ENCODE measurements around the gene SYNJ1.
"Not testable (repeated sequence)": the region's sequence is repeated elsewhere in the genome, so short reads cannot be mapped to it uniquely, and the experiment has no call there.

Gene SYNJ1

GRCh38 chr21:32682696-32683474 lies 44.9 kb downstream of the SYNJ1 start:
- DNase-seq = no peak

- no peak for DNase-seq
These were observed 53.1 kb downstream of the SYNJ1 start for GRCh38 chr21:32674731-32675130.

GRCh38 chr21:32674038-32674437 lies 53.8 kb downstream of the SYNJ1 start:
- DNase-seq = no peak

- DNase-seq = no peak
These were observed 61.6 kb downstream of the SYNJ1 start for GRCh38 chr21:32666258-32666657.

DNA sequence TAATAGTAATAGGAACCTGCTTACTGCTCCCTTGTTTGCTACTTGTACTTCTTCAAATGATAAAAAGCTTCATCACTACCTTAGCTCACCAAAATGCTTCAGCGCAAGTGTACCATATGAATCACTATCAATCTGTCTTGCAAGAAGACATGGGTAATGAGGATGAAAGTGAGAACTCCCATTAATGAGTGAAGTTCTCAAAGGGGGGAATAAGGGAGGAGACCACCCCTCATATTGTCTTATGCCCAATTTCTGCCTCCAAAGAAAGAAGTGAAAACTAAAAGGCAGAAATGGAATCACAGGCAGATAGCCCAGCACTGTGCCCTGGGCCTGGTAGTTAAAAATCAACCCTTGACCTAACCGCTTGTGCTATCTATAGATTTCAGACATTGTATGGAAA lies 63.7 kb downstream of the SYNJ1 start:
- DNase-seq = not testable (repeated sequence)

GRCh38 chr21:32661981-32662380 lies 65.8 kb downstream of the SYNJ1 start:
- DNase-seq = not testable (repeated sequence)

DNA sequence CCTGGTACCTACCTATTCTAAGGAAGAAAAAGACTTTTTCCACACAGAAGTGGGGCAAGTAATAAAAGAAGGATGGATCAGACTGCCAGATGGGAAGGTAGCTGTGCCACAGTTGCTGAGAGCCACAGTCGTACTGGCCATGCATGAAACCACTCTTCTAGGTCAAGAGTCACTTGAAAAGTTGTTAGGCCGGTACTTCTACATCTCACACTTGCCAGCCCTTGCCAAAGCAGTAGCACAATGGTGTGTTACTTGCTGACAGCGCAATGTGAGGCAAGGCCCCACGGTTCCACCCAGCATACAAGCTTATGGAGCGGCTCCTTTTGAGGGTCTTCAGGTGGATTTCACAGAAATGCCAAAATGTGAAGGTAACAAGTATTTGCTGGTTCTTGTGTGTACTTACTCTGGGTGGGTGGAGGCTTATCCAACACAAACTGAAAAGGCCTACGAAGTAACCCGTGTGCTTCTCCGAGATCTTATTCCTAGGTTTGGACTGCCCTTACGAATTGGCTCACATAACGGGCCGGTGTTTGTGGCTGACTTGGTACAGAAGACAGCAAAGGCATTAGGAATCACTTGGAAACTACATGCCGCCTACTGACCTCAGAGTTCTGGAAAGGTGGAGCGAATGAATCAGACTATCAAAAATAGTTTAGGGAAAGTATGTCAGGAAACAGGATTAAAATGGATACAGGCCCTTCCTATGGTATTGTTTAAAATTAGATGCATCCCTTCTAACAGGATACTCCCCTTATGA lies 66.6 kb downstream of the SYNJ1 start:
- not testable (repeated sequence) for DNase-seq

DNA sequence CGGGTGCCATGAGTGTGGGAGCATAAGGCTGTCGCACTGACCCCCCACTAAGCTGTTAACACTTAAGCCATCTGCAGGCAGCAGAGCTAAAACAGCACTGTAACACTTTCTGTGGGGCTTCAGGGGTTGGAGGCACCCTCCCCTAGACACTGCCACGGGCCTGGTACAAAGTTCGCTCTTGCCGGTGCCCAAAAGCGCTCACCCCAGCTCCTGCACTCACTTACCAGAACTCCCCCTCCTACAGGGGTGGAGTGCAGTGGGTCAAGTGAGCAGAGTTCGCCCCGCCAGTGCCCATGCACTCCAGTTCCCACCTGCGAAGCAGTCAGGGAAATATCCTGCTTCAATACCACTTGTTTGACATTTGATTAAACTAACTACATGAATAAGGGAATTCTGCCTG lies 69.3 kb downstream of the SYNJ1 start:
- DNase-seq = no peak

- DNase-seq = no peak
These were observed 74.4 kb downstream of the SYNJ1 start for GRCh38 chr21:32653326-32653901.

- DNase-seq = no peak
These were observed 79.6 kb downstream of the SYNJ1 start for GRCh38 chr21:32648165-32648564.

- DNase-seq = no peak
These were observed 82.3 kb downstream of the SYNJ1 start for GRCh38 chr21:32645261-32646182.

DNA sequence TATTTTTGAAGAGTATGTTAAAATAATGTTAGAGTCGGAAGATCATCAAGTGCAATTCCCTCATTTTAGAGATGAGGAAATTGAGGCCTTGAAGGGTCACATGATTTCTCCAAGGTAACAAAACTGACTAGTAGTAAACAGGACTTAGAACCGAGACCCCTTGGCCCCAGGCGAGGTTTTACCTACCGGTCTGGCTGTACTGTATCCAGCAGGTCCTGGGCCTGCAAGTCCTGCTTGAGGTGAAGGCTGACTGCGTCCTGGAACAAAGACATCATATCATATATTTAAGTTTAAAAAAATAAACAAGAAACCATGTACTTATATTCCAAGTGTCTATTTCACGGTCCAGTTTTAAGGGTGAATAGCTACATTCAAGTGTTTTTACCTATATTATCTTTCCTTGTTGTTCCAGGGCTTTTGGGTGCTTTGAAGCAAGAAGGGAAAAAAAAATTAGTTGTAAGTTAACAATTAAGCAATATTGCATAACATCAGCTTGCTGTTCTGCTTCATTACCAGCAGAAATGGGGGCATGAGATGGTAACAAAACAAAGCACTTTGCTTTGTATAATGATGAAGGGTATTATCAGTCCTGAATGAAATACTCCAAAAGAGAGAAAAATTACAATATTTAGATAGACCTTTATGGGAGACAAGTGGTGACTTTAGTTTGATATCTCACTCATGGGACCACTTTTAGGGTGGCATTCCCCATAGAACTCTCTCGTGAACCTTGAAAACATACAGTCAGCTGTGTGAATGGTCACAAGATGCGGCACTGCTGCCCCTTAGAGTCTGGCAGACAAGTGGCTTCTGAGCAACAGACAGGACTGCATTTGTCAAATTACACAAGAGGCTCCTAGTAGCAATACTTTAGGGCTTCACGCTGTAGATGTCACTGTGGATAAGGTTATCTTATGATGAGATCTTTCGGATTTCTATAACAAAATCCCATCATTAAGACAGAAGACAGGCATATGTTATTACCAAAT lies 85.8 kb downstream of the SYNJ1 start:
- no peak for DNase-seq

GRCh38 chr21:32626621-32627196 lies 101.1 kb downstream of the SYNJ1 start:
- DNase-seq = no peak

DNA sequence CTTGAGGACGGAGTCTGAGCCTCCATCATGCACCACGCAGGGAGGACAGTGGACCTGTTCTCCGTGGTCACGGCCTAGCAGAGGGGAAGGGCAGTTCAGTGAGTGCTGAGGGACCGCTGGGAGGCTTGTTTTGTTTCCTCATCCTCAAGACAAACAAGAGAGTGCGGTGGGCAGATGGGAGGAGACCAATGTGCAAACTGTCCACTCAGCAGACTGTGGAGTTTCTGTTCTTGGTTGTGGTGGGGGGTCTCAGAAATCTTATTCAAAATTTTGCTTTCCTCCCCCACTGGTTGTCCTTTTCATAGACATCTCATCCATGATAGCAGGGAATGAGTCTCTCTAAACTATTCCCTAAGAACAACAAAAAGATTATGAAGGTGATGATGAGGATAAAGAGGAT lies 109.6 kb downstream of the SYNJ1 start:
- DNase-seq = not testable (repeated sequence)

- DNase-seq = no peak
These were observed 114.3 kb downstream of the SYNJ1 start for GRCh38 chr21:32613436-32614043.

- no peak for DNase-seq
These were observed 114.8 kb downstream of the SYNJ1 start for GRCh38 chr21:32612999-32613337.

DNA sequence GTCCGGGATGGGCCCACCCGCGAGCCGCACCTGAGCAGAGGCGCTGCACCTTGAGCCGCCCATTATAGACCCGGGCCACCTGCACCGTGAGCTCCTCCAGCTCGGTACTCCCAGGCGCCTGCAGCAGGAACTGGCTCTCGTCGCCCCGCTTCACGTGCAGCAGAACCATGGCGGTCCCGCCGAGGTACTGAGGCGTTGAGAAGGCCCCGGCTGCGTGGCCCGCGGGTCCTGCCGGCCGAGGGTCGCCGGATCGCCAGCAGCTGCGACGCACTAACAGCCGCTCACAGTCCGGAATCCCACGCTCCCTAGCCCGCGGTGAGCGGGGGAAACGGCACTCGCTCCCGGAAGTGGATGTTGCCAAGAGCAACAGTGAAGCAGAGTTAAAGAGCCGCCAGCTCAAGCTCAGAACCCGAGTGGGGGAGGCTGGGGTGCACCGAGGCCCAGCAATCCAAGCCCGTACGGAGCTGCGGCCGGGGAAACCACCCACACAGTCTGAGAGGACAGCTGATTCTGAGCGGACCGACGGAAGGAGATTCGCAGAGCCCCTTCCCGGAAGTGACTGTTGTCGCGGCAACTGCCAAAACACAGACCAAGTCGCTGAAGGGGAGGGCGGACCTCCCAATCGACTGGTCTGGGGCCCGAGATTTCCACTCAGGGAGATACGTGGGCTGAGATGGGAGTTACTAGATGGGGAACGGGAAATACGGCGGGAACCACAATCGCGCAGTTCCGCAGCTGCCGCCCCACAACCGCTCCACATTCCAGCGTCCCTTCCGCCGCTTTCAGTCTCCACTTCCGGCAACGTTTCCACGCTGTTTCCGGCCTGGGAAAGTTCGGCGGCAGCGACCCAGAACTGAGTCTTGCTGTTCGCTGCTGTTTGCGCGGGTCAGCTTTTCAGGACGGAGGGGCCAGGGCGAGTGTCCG lies 115.5 kb downstream of the SYNJ1 start, which contains the start of gene CFAP298:
CFAP298 (minus strand) TSS at position 303 of the 924 bp plus-strand sequence; CDS start at position 169, 134 bp downstream.
- peak; percentile 88 for DNase-seq

GRCh38 chr21:32611471-32611997 lies 116.3 kb downstream of the SYNJ1 start:
- peak; percentile 8 for DNase-seq

- not testable (repeated sequence) for DNase-seq
These were observed 116.9 kb downstream of the SYNJ1 start for GRCh38 chr21:32610940-32611339.
